HepG2 (cell line): ENCODE results near the gene PHF23. TPM values are rescaled to one million over a fixed set of nuclear protein-coding genes. Genes with fewer than 3 reads are reported as not detected.

Source experiments
- BRF2 ChIP-seq: sonication (generic); formaldehyde crosslinking; IDR thresholded peaks from 2 replicates; pipeline ENCODE4 v1.8.1; 2022; ENCODE audit warnings: mild to moderate bottlenecking, missing genetic modification reagents
- IKZF4 ChIP-seq: sonication (generic); formaldehyde crosslinking; IDR thresholded peaks from 2 replicates; pipeline ENCODE4 v1.5.1; 2020; ENCODE audit warnings: borderline replicate concordance, mild to moderate bottlenecking, low read depth, missing genetic modification reagents; ENCODE audit errors: not compliant biosample characterization
- KLF9 ChIP-seq: IDR thresholded peaks from 2 replicates; pipeline ENCODE4 v1.6.1; 2016; ENCODE audit warnings: low read depth
- MAZ ChIP-seq, 2 experiments: sonication (generic) in 1 of 2; formaldehyde crosslinking in 1 of 2; IDR thresholded peaks; 2 replicates each; pipeline versions ENCODE4 v1.5.0 to v1.6.1; 2012 to 2020; ENCODE audit warnings: low read depth in 2 of 2, mild to moderate bottlenecking in 2 of 2, borderline replicate concordance in 1 of 2, improper control_type of control experiment in 1 of 2, low read length in 1 of 2, missing genetic modification reagents in 1 of 2, moderate library complexity in 1 of 2
- MNT ChIP-seq: fragments of 450-650 bp; IDR thresholded peaks from 2 replicates; pipeline ENCODE4 v1.6.1; 2016
- PAWR ChIP-seq: sonication (generic); formaldehyde crosslinking; IDR thresholded peaks from 2 replicates; pipeline ENCODE4 v1.4.0; 2020; ENCODE audit warnings: missing genetic modification reagents, mild to moderate bottlenecking, borderline replicate concordance
- RFXANK ChIP-seq: IDR thresholded peaks from 2 replicates; pipeline ENCODE4 v1.6.1; 2016
- TRIM22 ChIP-seq: fragments of 450-650 bp; IDR thresholded peaks from 2 replicates; pipeline ENCODE4 v1.6.1; 2017
- ZNF343 ChIP-seq: sonication (generic); formaldehyde crosslinking; IDR thresholded peaks from 2 replicates; pipeline ENCODE4 v1.4.0; 2020; ENCODE audit warnings: mild to moderate bottlenecking, missing genetic modification reagents
- ZNF451 ChIP-seq: sonication (generic); formaldehyde crosslinking; IDR thresholded peaks from 2 replicates; pipeline ENCODE4 v1.5.0; 2020; ENCODE audit warnings: mild to moderate bottlenecking, missing genetic modification reagents
- ZNF563 ChIP-seq: sonication (generic); formaldehyde crosslinking; IDR thresholded peaks from 2 replicates; pipeline ENCODE4 v1.8.0; 2022; ENCODE audit warnings: mild to moderate bottlenecking, moderate library complexity, missing genetic modification reagents
- ZNF687 ChIP-seq: sonication (generic); formaldehyde crosslinking; IDR thresholded peaks from 2 replicates; pipeline ENCODE4 v1.5.1; 2020; ENCODE audit warnings: mild to moderate bottlenecking, missing genetic modification reagents, moderate library complexity
- ZNF800 ChIP-seq: sonication (generic); formaldehyde crosslinking; IDR thresholded peaks from 2 replicates; pipeline ENCODE4 v1.4.0; 2020; ENCODE audit warnings: missing genetic modification reagents
- polyA plus RNA-seq, 8 experiments: library from polyadenylated mRNA; depleted of rRNA in 3 of 8; stranded (reverse) in 7 of 8; unstranded in 1 of 8; fragments of >200 nt; fragmentation: Illumina TruSeq in 4 of 8; extraction: Trizol in 4 of 8; gene quantifications; 2 replicates each; pipeline versions ENCODE4 v1.2.1 to v1.2.3, GENCODE V29; 2011 to 2016; ENCODE audit warnings: low read depth in 4 of 8, missing spikeins in 1 of 8, mixed read lengths in 1 of 8; ENCODE audit not compliant: insufficient read depth in 1 of 8
- total RNA-seq, 5 experiments: library from RNA; depleted of rRNA; stranded (reverse); fragments of >200 nt; fragmentation: Illumina TruSeq; extraction: Trizol; gene quantifications; 2 replicates each; pipeline ENCODE4 v1.2.3, GENCODE V29; 2016; ENCODE audit warnings: low read depth in 1 of 5

The PHF23 gene
- total and polyA plus RNA-seq, 2 of the 13 experiments (the other 11 are each of a cell fraction or from before 2014, with no cell fraction given), result 27.6 to 33.2 TPM

- TF ChIP-seq TRIM22 (peak; percentile 100), ZNF800 (CRISPR knock-in tag) (peak; percentile 60; the same call in 1 of the 2 replicates), KLF9 (CRISPR knock-in tag) (peak; percentile 73; the same call in 1 of the 2 replicates), PAWR (CRISPR knock-in tag) (no peak), MAZ (IDR thresholded peaks at IDR 0.05; ENCODE audit: borderline replicate concordance, low read depth, low read length) (no peak), MAZ (CRISPR knock-in tag; IDR thresholded peaks at IDR 0.05; ENCODE audit: low read depth) (peak; percentile 88), ZNF687 (CRISPR knock-in tag) (peak; percentile 95), ZNF451 (peak; percentile 97), ZNF343 (CRISPR knock-in tag) (no peak), BRF2 (CRISPR knock-in tag) (peak; percentile 62; the same call in 1 of the 2 replicates), ZNF563 (CRISPR knock-in tag) (peak; percentile 53; the same call in 1 of the 2 replicates), MNT (peak; percentile 97), IKZF4 (CRISPR knock-in tag) (peak; percentile 64), RFXANK (no peak)
Measured at GRCh38 chr17:7234083-7234951, 4.9 kb downstream of the PHF23 start, which contains the start of gene DVL2 (continued).
